ENCODE data around the gene OR8A1.
"Not testable (repeated sequence)": the region's sequence is repeated elsewhere in the genome, so short reads cannot be mapped to it uniquely, and the experiment has no call there.

The OR8A1 gene

GRCh38 chr11:124592627-124593026 lies 22.8 kb downstream of the OR8A1 start:
- DNase-seq (ENCODE audit: low spot score): no peak

GRCh38 chr11:124595302-124595701 lies 25.5 kb downstream of the OR8A1 start:
- DNase-seq (ENCODE audit: low spot score): no peak

DNA sequence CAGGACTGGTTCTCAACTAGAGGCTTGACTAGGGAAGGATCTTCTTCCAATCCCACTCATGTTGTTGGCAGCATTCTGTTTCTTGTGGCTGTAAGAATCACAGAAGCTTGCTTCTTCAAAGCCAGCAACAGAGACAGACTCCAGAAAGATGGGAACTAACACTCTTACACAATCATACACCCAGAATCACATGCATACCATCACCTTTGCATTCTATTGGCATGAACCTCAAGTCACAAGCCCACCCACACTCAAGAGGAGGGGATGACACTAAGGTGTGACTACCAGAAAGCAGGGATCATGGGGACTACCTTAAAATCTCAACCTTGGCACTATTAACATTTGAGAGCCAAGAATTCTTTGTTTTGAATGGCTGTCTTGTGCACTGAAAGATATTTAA lies 27.8 kb downstream of the OR8A1 start:
- DNase-seq (ENCODE audit: low spot score): no peak

- DNase-seq (ENCODE audit: low spot score): no peak
Measured at GRCh38 chr11:124600621-124601320, 31.0 kb downstream of the OR8A1 start.

- no peak for DNase-seq (ENCODE audit: low spot score)
Measured at GRCh38 chr11:124602193-124602592, 32.4 kb downstream of the OR8A1 start.

- DNase-seq (ENCODE audit: low spot score): not testable (repeated sequence)
Measured at GRCh38 chr11:124602723-124603122, 32.9 kb downstream of the OR8A1 start.

- no peak for DNase-seq (ENCODE audit: low spot score)
Measured at GRCh38 chr11:124605719-124606118, 35.9 kb downstream of the OR8A1 start.

DNA sequence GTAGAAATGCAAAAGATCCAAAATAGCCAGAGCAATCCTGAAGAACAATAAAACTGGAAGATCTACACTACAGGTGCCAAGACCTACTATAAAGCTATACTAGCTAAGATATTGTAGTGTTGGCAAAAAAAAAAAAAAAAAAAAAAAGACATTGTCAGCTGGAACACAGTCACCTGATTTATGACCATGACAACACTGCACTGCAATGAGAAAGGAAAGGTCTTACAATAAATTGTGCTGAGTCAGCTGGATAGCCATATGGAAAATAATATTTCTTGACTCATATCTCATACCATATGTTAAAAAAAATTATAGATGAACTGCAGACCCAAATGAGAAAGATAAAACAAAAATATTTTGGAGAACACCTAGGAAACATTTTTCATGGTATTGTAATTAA lies 38.4 kb downstream of the OR8A1 start:
- DNase-seq (ENCODE audit: low spot score): no peak

GRCh38 chr11:124610295-124610694 lies 40.5 kb downstream of the OR8A1 start:
- DNase-seq (ENCODE audit: low spot score): no peak

DNA sequence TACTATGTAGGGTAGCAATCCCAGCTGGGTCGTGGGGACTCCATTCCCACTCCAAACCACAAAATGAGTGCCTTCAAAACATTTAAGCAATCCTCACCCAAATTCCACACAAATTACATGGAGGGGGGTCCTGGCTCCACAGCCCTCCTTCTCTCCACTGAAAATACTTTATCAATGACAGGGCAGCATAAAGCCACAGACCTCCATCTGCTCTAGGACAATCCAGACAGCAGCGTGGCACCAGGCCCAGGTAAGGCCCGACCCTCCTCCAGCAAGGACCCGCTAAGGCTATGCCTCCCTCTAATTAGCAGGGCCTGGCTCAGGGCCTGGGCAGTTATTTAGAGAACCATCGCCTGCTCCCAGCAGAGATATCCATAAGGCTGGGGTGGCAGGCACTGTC lies 41.3 kb downstream of the OR8A1 start, which contains the start of gene PANX3:
Gene PANX3, plus strand, starts transcription at position 365 of the 400 bp plus-strand sequence. CDS start 129 bp downstream, outside the sequence.
- DNase-seq (ENCODE audit: low spot score): no peak

DNA sequence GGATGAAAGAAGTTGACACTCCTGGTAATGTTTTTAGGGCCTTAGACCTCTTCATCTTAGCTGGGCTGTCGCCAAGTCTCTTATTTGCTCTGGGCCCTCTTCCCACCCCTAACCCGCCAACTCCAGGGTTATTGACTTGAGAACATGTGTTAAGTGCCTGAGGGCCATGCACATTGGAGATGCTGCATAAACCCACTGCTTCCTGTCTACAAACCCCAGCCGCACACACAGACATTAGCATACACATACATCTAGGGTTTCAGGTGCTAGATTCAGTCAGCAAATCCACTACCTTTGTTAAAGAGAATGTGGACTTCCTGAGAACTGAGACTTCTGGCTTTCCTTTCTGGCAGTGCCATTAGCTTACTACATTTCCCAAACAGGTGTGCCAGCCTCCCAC lies 42.2 kb downstream of the OR8A1 start:
- no peak for DNase-seq (ENCODE audit: low spot score)

DNA sequence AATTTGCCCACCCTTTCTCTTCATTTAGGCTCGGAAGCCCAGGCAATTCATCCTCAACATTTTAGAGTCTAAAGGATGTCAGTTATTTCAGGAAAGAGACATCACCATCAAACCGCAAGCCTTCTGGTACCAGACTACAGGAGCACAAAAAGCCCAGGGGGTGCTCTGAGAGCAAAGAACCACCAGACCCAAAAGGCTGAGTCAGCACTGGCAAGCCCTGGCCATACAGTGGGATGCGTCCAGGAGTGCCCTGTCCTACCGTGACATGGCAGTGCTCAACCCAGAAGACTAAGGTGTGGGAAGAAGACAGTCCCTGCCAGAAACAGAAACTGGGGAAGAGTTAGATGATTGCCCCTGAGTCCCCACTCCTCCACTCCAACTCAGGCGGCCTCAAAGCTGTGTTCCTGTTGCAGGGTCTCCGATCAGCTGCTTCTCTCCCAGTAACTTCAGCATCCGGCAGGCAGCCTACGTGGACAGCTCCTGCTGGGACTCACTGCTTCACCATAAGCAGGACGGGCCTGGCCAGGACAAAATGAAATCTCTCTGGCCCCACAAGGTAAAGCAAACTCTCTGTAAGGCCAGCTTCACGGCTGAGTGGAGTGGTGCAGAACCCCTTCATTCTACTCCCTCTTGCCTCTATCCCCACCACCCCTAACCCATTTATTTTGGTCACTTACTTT lies 42.9 kb downstream of the OR8A1 start:
- no peak for DNase-seq (ENCODE audit: low spot score)

- DNase-seq (ENCODE audit: low spot score): no peak
Measured at GRCh38 chr11:124618863-124619262, 49.1 kb downstream of the OR8A1 start.

Small RNA genes within 50 kb of the gene (small RNA-seq; reads per million reads assigned to genes)
- 0 reads per million in 2 experiments for gene OR8A3P
